ENCODE measurements around the gene GABARAPL2. TPM values are rescaled to one million over a fixed set of nuclear protein-coding genes. Genes with fewer than 3 reads are reported as not detected.

Gene GABARAPL2
- total RNA-seq, 1 experiment from 2014 or later = 56.2 TPM

DNA sequence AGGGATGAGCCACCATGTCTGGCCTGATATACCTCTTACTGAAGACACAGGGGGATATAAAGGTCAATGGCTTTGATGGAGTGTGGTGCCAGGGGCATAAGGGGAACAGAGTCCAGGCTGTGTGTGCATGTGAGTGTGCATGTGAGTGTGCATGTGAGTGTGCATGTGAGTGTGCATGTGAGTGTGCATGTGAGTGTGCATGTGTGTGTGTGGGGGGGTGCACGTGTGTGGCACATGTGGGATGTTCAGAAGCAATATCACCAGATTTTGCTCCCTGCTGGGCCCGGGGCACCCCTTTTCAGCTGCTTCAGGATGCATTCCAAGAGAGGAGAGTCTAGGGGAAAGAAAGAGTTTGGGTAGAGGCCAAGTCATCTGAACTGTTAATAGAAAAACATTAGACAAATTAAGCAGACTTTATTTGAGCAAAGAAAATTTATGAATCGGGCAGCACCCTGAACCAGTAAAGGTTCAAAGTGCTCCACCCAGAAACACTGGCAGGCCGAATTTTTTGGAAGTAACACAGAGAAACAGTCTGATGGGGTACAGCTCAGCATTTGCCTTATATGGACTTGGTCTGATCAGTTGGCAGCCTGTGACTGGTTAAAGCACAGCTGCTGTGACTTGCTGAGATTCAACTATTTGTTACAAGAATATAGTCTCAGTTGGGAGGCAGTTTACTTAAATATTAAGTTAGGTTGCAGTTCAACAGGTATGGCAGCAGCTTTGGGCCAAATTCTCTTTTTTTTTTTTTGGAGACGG is 40.0 kb upstream of the GABARAPL2 start:
- CTCF ChIA-PET = no interaction called here
- intact Hi-C loops (cut with micrococcal nuclease; ENCODE audit: unreplicated experiment) (no loop called here), in situ Hi-C loops (cut with HindIII; ENCODE audit: low pct_unique_long_range_greater_than_20kb, low sequenced_read_pairs) (no loop called here)
- Histone ChIP-seq H3K27me3 (ENCODE audit: control insufficient read depth, insufficient read depth, low read length) (no peaks in the 10 kb centered on the region), H3K36me3 (ENCODE audit: control insufficient read depth, insufficient read depth, low read length) (no peaks in the 10 kb centered on the region), H3K4me3 (ENCODE audit: low read depth in 2 of 2, low read length in 2 of 2) (no peak overlapping the region), H3K9me3 (ENCODE audit: control insufficient read depth, insufficient read depth, low read depth, low read length) (no peaks in the 10 kb centered on the region), H3K27ac (ENCODE audit: low read length) (no peak overlapping the region), H3K4me1 (ENCODE audit: control insufficient read depth, insufficient read depth, low read length) (no peaks in the 10 kb centered on the region)
- ATAC-seq (no peak), DNase-seq (ENCODE audit: low read depth, low spot score) (no peak)
- POLR2A ChIA-PET = no interaction called here
- TF ChIP-seq POLR2AphosphoS5 (IDR thresholded peaks at IDR 0.05; ENCODE audit: low read depth, low read length) = no peak
- TF ChIP-seq TCF7L2 (IDR thresholded peaks at IDR 0.05; ENCODE audit: low read depth, low read length) = no peak
- TF ChIP-seq, protein P1, sequence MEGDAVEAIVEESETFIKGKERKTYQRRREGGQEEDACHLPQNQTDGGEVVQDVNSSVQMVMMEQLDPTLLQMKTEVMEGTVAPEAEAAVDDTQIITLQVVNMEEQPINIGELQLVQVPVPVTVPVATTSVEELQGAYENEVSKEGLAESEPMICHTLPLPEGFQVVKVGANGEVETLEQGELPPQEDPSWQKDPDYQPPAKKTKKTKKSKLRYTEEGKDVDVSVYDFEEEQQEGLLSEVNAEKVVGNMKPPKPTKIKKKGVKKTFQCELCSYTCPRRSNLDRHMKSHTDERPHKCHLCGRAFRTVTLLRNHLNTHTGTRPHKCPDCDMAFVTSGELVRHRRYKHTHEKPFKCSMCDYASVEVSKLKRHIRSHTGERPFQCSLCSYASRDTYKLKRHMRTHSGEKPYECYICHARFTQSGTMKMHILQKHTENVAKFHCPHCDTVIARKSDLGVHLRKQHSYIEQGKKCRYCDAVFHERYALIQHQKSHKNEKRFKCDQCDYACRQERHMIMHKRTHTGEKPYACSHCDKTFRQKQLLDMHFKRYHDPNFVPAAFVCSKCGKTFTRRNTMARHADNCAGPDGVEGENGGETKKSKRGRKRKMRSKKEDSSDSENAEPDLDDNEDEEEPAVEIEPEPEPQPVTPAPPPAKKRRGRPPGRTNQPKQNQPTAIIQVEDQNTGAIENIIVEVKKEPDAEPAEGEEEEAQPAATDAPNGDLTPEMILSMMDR (IDR thresholded peaks at IDR 0.05) = no peak
- TF ChIP-seq REST (IDR thresholded peaks at IDR 0.05; ENCODE audit: insufficient read depth in 1 of 2, low read depth in 2 of 2, low read length in 1 of 2) = no peak
- no peak for TF ChIP-seq SIN3A (IDR thresholded peaks at IDR 0.05; ENCODE audit: borderline replicate concordance, insufficient read depth, low read depth, low read length)
- no TSS peak for BruUV-seq (replicated peaks)

DNA sequence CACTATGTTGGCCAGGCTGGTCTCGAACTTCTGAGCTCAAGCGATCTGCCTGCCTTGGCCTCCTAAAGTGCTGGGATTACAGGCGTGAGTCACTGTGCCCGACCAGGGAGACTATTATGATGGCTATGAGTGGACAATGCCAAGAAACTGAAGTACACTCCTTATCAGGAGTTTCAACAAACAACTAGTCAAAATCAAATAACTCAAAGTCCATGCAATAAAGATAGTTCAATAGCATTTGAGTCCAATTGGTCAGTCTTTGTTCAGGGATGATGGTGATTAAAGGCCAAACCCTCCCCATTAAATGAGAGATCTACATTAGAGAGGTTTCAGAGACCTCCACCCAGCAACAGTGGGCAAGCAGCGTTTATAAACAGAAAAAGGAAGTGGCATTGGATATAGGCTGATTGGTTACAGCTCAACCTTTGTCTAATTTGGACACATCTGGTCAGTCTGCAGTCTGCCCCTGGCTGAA is 38.3 kb upstream of the GABARAPL2 start:
- in situ Hi-C loops (cut with HindIII; ENCODE audit: low pct_unique_long_range_greater_than_20kb, low sequenced_read_pairs) (no loop called here), intact Hi-C loops (cut with micrococcal nuclease; ENCODE audit: unreplicated experiment) (no loop called here)
- Histone ChIP-seq H3K4me3 (ENCODE audit: low read depth in 2 of 2, low read length in 2 of 2) (no peak overlapping the region), H3K27ac (ENCODE audit: low read length) (no peak overlapping the region), H3K4me1 (ENCODE audit: control insufficient read depth, insufficient read depth, low read length) (no peaks in the 10 kb centered on the region), H3K27me3 (ENCODE audit: control insufficient read depth, insufficient read depth, low read length) (no peaks in the 10 kb centered on the region), H3K36me3 (ENCODE audit: control insufficient read depth, insufficient read depth, low read length) (no peaks in the 10 kb centered on the region), H3K9me3 (ENCODE audit: control insufficient read depth, insufficient read depth, low read depth, low read length) (no peaks in the 10 kb centered on the region)
- DNase-seq (ENCODE audit: low read depth, low spot score) = no peak
- ATAC-seq = no peak
- ChIA-PET CTCF (no interaction called here), POLR2A (no interaction called here)
- no TSS peak for BruUV-seq (replicated peaks)
- TF ChIP-seq, protein P1 (IDR thresholded peaks at IDR 0.05) = no peak
- TF ChIP-seq SIN3A (IDR thresholded peaks at IDR 0.05; ENCODE audit: borderline replicate concordance, insufficient read depth, low read depth, low read length) (no peak), TCF7L2 (IDR thresholded peaks at IDR 0.05; ENCODE audit: low read depth, low read length) (no peak), POLR2AphosphoS5 (IDR thresholded peaks at IDR 0.05; ENCODE audit: low read depth, low read length) (no peak), REST (IDR thresholded peaks at IDR 0.05; ENCODE audit: insufficient read depth in 1 of 2, low read depth in 2 of 2, low read length in 1 of 2) (no peak)

All from Panc1 (cell line).